ENCODE data around the gene DMRTA2. TPM values are rescaled to one million over a fixed set of nuclear protein-coding genes. Genes with fewer than 3 reads are reported as not detected.

Gene DMRTA2
- total RNA-seq, 4 donors from 2014 or later: not detected

DNA sequence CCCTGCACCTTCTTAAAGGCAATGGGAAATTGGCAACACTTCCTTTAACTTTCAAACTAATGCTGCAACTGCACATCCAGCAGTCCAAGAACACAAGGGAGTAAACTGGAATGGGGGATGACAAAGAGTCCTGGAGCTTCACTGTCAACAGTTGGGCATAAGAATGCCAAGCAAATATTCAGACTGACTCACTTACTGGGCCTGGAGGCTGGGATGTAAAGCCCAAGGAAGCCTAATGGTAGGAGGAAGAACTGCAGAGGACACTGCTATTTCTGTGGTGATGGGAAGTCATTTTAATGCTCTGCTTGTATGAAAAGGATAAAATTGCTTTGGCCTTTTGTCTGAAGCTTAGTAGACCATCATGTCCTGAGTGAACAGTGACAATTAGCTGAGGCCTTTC, 15.7 kb upstream of the DMRTA2 start:
- H3K27ac ChIP-seq: no peak overlapping the region
- peaks cover 0 to 13% (median 0%) of the 10 kb centered on the region in 3 donors for H3K36me3 ChIP-seq
- H3K9me3 ChIP-seq: no peaks in the 10 kb centered on the region
- no peaks in the 10 kb centered on the region for H3K4me1 ChIP-seq
- H3K27me3 ChIP-seq: no peaks in the 10 kb centered on the region
- DNase-seq: no peak
- H3K4me3 ChIP-seq: no peak overlapping the region
- TF ChIP-seq, protein P1, sequence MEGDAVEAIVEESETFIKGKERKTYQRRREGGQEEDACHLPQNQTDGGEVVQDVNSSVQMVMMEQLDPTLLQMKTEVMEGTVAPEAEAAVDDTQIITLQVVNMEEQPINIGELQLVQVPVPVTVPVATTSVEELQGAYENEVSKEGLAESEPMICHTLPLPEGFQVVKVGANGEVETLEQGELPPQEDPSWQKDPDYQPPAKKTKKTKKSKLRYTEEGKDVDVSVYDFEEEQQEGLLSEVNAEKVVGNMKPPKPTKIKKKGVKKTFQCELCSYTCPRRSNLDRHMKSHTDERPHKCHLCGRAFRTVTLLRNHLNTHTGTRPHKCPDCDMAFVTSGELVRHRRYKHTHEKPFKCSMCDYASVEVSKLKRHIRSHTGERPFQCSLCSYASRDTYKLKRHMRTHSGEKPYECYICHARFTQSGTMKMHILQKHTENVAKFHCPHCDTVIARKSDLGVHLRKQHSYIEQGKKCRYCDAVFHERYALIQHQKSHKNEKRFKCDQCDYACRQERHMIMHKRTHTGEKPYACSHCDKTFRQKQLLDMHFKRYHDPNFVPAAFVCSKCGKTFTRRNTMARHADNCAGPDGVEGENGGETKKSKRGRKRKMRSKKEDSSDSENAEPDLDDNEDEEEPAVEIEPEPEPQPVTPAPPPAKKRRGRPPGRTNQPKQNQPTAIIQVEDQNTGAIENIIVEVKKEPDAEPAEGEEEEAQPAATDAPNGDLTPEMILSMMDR (IDR thresholded peaks at IDR 0.05): no peak
- TF ChIP-seq POLR2A (IDR thresholded peaks at IDR 0.05): no peak

DNA sequence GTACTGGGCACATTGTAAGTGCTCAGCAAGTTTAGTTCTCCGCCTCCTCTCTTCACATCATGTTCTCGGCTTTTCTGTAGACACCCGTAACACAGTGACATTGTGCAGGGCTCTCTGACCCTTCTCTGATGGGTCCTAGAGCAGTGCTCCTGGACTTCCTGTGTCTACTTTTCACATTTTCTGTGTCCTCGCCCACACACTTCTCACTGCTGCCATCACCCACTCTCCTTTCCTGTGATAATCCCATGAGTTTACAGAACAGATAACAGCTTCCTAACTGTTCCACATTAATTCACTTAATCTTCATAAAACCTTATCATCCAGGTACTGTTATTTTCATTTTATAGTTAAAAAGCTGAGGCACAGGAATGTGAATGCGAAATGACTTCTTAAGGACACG, 13.2 kb upstream of the DMRTA2 start:
- Histone ChIP-seq H3K27me3 (peaks cover 0 to 8% of the 10 kb centered on the region in 2 donors), H3K4me1 (no peaks in the 10 kb centered on the region), H3K4me3 (no peak overlapping the region), H3K27ac (no peak overlapping the region), H3K9me3 (no peaks in the 10 kb centered on the region), H3K36me3 (peaks cover 0 to 13% (median 0%) of the 10 kb centered on the region in 3 donors)
- no peak for TF ChIP-seq POLR2A (IDR thresholded peaks at IDR 0.05)
- TF ChIP-seq, protein P1 (IDR thresholded peaks at IDR 0.05): no peak
- DNase-seq: no peak

DNA sequence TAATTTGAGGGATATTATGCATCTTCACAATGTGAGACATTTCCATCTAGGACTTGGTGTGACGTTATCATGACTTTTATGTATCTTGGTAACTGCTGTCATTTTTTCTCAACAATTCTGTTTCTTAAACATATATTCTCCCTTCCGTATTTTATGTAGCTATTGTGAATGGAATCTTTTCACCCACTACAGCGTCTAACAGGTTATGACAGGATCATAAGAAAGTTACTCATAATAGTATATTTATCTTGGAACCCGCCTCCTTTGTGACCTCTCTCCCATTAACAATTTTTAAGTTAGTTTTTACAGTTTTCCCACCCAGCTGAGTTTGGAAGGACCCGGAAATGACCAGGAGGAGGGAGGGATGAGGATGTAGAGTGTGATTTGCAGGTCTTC, 6.8 kb upstream of the DMRTA2 start:
- Histone ChIP-seq H3K9me3 (no peaks in the 10 kb centered on the region), H3K4me3 (no peak overlapping the region), H3K27ac (no peak overlapping the region), H3K36me3 (no peaks in the 10 kb centered on the region), H3K27me3 (peaks cover 0 to 56% of the 10 kb centered on the region in 2 donors), H3K4me1 (peaks cover 0 to 14% (median 1%) of the 10 kb centered on the region in 4 donors)
- DNase-seq: no peak
- no peak for TF ChIP-seq POLR2A (IDR thresholded peaks at IDR 0.05)
- TF ChIP-seq, protein P1 (IDR thresholded peaks at IDR 0.05): no peak

DNA sequence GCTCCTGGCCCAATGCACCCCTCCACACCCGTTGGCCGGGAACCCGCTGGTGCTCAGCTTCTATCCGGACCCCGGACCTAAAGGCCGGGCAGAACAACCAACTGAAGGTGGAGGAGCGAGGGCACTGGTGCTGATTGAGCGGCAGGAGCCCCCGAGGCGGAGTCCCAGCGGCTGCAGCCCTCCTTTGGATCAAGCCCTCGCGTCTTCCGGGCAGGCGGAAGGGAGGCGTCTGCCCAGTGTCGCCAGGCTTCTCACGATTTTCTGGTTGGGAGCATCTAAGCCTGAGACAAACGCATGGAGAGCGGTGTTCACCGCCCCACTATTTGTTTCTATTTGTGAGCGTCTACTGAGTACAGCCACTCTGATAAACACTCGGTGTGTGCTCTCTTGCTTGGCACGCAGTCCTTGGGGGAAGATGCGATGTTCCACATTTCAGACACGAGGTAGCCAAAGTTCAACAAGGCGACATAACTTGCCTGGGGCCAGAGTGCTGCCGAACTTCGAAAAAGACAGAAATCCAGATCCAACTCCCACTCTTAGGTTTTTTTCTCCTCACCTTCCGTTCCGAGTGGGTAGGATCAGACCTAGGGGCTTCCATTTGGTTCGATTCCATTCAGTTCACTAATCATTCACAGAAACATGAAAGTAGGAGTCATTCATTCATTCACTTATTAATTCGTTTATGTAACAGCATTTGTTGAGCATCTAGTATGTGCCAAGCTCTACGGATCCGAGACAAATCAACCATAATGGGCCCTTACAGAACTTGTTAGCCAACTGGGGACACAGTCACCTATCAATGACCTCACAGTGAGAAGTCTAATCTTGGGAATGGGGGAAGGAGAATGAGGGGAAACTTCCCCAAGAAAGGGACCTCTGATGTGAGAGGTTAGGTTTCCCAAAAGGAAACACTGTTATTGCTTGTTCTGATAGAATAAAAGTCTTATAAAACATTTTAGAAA, 4.9 kb upstream of the DMRTA2 start:
- no peak overlapping the region for H3K27ac ChIP-seq
- no peak for DNase-seq
- H3K4me1 ChIP-seq: peaks cover 0 to 33% (median 10%) of the 10 kb centered on the region in 4 donors
- no peaks in the 10 kb centered on the region for H3K36me3 ChIP-seq
- H3K27me3 ChIP-seq: peaks cover 0 to 74% of the 10 kb centered on the region in 2 donors
- TF ChIP-seq, protein P1 (IDR thresholded peaks at IDR 0.05): no peak
- no peak for TF ChIP-seq POLR2A (IDR thresholded peaks at IDR 0.05)
- H3K4me3 ChIP-seq: no peak overlapping the region
- no peaks in the 10 kb centered on the region for H3K9me3 ChIP-seq

DNA sequence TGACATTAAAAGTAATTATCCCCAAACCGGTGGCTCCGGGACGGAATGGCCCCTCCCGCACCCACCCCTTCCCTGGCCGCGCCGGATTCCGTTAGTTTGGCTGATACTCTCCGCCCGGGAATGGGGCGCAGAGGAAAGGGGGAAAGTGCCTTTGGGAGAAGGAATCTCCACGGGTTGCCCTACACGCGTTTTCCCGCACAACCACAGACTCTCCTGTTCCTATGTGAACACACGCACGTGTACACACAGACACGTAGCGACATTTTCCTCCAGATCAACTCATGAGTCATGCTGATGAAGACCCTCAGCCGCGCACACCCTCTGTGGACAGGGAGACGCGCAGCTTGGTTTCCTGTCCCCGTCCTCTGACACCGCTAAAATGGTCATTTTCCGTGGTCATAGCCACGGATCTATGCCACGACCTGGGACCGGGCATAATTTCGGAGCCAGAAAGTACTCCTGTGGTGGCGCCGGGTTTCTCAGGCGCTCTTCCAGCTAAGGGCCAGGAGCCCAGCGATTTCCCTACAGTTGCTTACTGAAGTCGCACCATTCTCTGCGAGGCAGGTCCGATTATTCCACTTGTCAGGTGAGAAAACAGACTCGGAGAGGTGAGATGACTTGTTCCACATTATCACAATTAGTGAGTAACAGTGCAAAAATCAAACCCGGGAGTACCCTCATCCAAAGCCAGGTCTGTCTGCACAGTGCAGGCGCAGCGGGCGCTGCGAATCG, 4.0 kb upstream of the DMRTA2 start:
- H3K9me3 ChIP-seq: no peaks in the 10 kb centered on the region
- no peak overlapping the region for H3K4me3 ChIP-seq
- no peak for DNase-seq
- H3K27ac ChIP-seq: no peak overlapping the region
- peaks cover 0 to 42% (median 12%) of the 10 kb centered on the region in 4 donors for H3K4me1 ChIP-seq
- peaks cover 0 to 80% of the 10 kb centered on the region in 2 donors for H3K27me3 ChIP-seq
- no peak for TF ChIP-seq POLR2A (IDR thresholded peaks at IDR 0.05)
- TF ChIP-seq, protein P1 (IDR thresholded peaks at IDR 0.05): no peak
- no peaks in the 10 kb centered on the region for H3K36me3 ChIP-seq
